Measurements from ENCODE around the gene ROBO4. TPM values are rescaled to one million over a fixed set of nuclear protein-coding genes. Genes with fewer than 3 reads are reported as not detected.

ROBO4 gene
- total and polyA plus RNA-seq, 2 experiments from 2014 or later, result 0.53 to 1.3 TPM

- Histone ChIP-seq H3K4me1 (ENCODE audit: insufficient read depth) (peaks cover 35% of the 10 kb centered on the region), H2AFZ (peak overlapping the region; percentile 34; the same call in 1 of the 2 replicates), H3K9me2 (ENCODE audit: insufficient read depth) (no peaks in the 10 kb centered on the region), H3K27ac (peak overlapping the region; percentile 58), H3F3A (ENCODE audit: insufficient read depth) (peaks cover 22% of the 10 kb centered on the region), H3K9ac (no peak overlapping the region), H3K36me3 (ENCODE audit: low read depth) (no peaks in the 10 kb centered on the region), H3K27me3 (replicated peaks; ENCODE audit: insufficient read depth) (no peaks in the 10 kb centered on the region), H3K79me2 (ENCODE audit: insufficient read depth) (no peaks in the 10 kb centered on the region), H3K9me3 (ENCODE audit: low read depth) (no peaks in the 10 kb centered on the region), H3K4me2 (ENCODE audit: unreplicated experiment) (peak overlapping the region; percentile 65), H3K4me3 (peak overlapping the region; percentile 6; the same call in 1 of the 2 replicates), H4K20me1 (ENCODE audit: insufficient read depth) (no peaks in the 10 kb centered on the region)
- 45 to 48% methylated on average over 4 of the region's 4 CpGs for WGBS, 2 experiments (ENCODE audit: low coverage in 1 of 2, low lambda C conversion rate in 2 of 2, missing lambda C conversion rate in 2 of 2)
- TF ChIP-seq EZH2 (IDR thresholded peaks at IDR 0.05; ENCODE audit: insufficient read depth, poor library complexity, severe bottlenecking), result no peak
- TF ChIP-seq EZH2phosphoT487 (IDR thresholded peaks at IDR 0.05; ENCODE audit: insufficient read depth, low read depth), result peak; percentile 48; the same call in 1 of the 2 replicates
- in situ Hi-C loops (cut with MboI), result no loop called here
- DNase-seq, result peak; percentile 88
Observed at GRCh38 chr11:124934862-124935547, 37.3 kb upstream of the ROBO4 start.

- WGBS, 2 experiments (ENCODE audit: low coverage in 1 of 2, low lambda C conversion rate in 2 of 2, missing lambda C conversion rate in 2 of 2), result 59 to 68% methylated on average over 3 of the region's 3 CpGs
- TF ChIP-seq EZH2 (IDR thresholded peaks at IDR 0.05; ENCODE audit: insufficient read depth, poor library complexity, severe bottlenecking) (no peak), EZH2phosphoT487 (IDR thresholded peaks at IDR 0.05; ENCODE audit: insufficient read depth, low read depth) (no peak)
- in situ Hi-C loops (cut with MboI), result no loop called here
Observed at GRCh38 chr11:124930799-124931198, 33.1 kb upstream of the ROBO4 start.

GRCh38 chr11:124928942-124929665 is 31.4 kb upstream of the ROBO4 start:
- Histone ChIP-seq H3K4me1 (ENCODE audit: insufficient read depth) (peaks cover 6% of the 10 kb centered on the region), H3K4me3 (no peak overlapping the region), H3K4me2 (ENCODE audit: unreplicated experiment) (no peak overlapping the region), H3K9ac (no peak overlapping the region), H4K20me1 (ENCODE audit: insufficient read depth) (no peaks in the 10 kb centered on the region), H3K27ac (no peak overlapping the region), H3K9me3 (ENCODE audit: low read depth) (no peaks in the 10 kb centered on the region), H3K79me2 (ENCODE audit: insufficient read depth) (no peaks in the 10 kb centered on the region), H3K36me3 (ENCODE audit: low read depth) (no peaks in the 10 kb centered on the region), H3K27me3 (replicated peaks; ENCODE audit: insufficient read depth) (no peaks in the 10 kb centered on the region), H3K9me2 (ENCODE audit: insufficient read depth) (no peaks in the 10 kb centered on the region), H2AFZ (no peak overlapping the region), H3F3A (ENCODE audit: insufficient read depth) (peaks cover 8% of the 10 kb centered on the region)
- 43 to 52% methylated on average over 4 of the region's 4 CpGs for WGBS, 2 experiments (ENCODE audit: low coverage in 1 of 2, low lambda C conversion rate in 2 of 2, missing lambda C conversion rate in 2 of 2)
- in situ Hi-C loops (cut with MboI), result no loop called here
- TF ChIP-seq EZH2 (IDR thresholded peaks at IDR 0.05; ENCODE audit: insufficient read depth, poor library complexity, severe bottlenecking) (no peak), EZH2phosphoT487 (IDR thresholded peaks at IDR 0.05; ENCODE audit: insufficient read depth, low read depth) (no peak)
- no peak for DNase-seq

More at GRCh38 chr11:124930799-124931198, 33.1 kb upstream of the ROBO4 start:
- Histone ChIP-seq H4K20me1 (ENCODE audit: insufficient read depth) (no peaks in the 10 kb centered on the region), H3K4me3 (no peak overlapping the region), H3K4me2 (ENCODE audit: unreplicated experiment) (no peak overlapping the region), H3K79me2 (ENCODE audit: insufficient read depth) (no peaks in the 10 kb centered on the region), H3K36me3 (ENCODE audit: low read depth) (no peaks in the 10 kb centered on the region), H3K27ac (no peak overlapping the region), H3K9ac (no peak overlapping the region), H3K27me3 (replicated peaks; ENCODE audit: insufficient read depth) (no peaks in the 10 kb centered on the region), H2AFZ (no peak overlapping the region), H3K9me3 (ENCODE audit: low read depth) (no peaks in the 10 kb centered on the region), H3F3A (ENCODE audit: insufficient read depth) (peaks cover 19% of the 10 kb centered on the region), H3K9me2 (ENCODE audit: insufficient read depth) (no peaks in the 10 kb centered on the region), H3K4me1 (ENCODE audit: insufficient read depth) (peaks cover 19% of the 10 kb centered on the region)
- no peak for DNase-seq

GRCh38 chr11:124923296-124923695 is 25.6 kb upstream of the ROBO4 start:
- no peaks in the 10 kb centered on the region for H3K27me3 ChIP-seq (replicated peaks; ENCODE audit: insufficient read depth)
- no peaks in the 10 kb centered on the region for H3K36me3 ChIP-seq (ENCODE audit: low read depth)
- TF ChIP-seq EZH2 (IDR thresholded peaks at IDR 0.05; ENCODE audit: insufficient read depth, poor library complexity, severe bottlenecking), result no peak
- no peak for TF ChIP-seq EZH2phosphoT487 (IDR thresholded peaks at IDR 0.05; ENCODE audit: insufficient read depth, low read depth)
- no peaks in the 10 kb centered on the region for H3F3A ChIP-seq (ENCODE audit: insufficient read depth)
- H3K9me3 ChIP-seq (ENCODE audit: low read depth), result no peaks in the 10 kb centered on the region
- no peak overlapping the region for H2AFZ ChIP-seq
- no peaks in the 10 kb centered on the region for H3K4me1 ChIP-seq (ENCODE audit: insufficient read depth)
- H3K9ac ChIP-seq, result no peak overlapping the region
- DNase-seq, result no peak
- no peak overlapping the region for H3K4me2 ChIP-seq (ENCODE audit: unreplicated experiment)
- no peak overlapping the region for H3K4me3 ChIP-seq
- no peak overlapping the region for H3K27ac ChIP-seq
- H3K9me2 ChIP-seq (ENCODE audit: insufficient read depth), result no peaks in the 10 kb centered on the region
- no peaks in the 10 kb centered on the region for H4K20me1 ChIP-seq (ENCODE audit: insufficient read depth)
- no peaks in the 10 kb centered on the region for H3K79me2 ChIP-seq (ENCODE audit: insufficient read depth)
- in situ Hi-C loops (cut with MboI), result no loop called here
